Measurements from ENCODE around the gene RRAGC. TPM values are rescaled to one million over a fixed set of nuclear protein-coding genes. Genes with fewer than 3 reads are reported as not detected.

The RRAGC gene
- total and polyA plus RNA-seq, 9 of the 15 experiments (the other 6 are each of a cell fraction or from before 2014, with no cell fraction given): 3.9 to 16.9 (median 10.9) TPM

- no peak for TF ChIP-seq CUX1 (CRISPR knock-in tag; IDR thresholded peaks at IDR 0.05)
- peak; percentile 68 to 74 for TF ChIP-seq MAZ (CRISPR knock-in tag; conservative IDR thresholded peaks at IDR 0.05 in 1 of 2, IDR thresholded peaks at IDR 0.05 in 1 of 2)
- peak; percentile 88 for TF ChIP-seq MXI1 (IDR thresholded peaks at IDR 0.05; ENCODE audit: low read depth, low read length)
- TF ChIP-seq XRCC4 (IDR thresholded peaks at IDR 0.05; ENCODE audit: extremely low read depth, insufficient read depth, insufficient read length): no peak
- TF ChIP-seq SMAD3 (CRISPR knock-in tag; conservative IDR thresholded peaks at IDR 0.05): no peak
- no peak for TF ChIP-seq ZNF785 (CRISPR knock-in tag; IDR thresholded peaks at IDR 0.05)
- TF ChIP-seq RCOR1 (IDR thresholded peaks at IDR 0.05; ENCODE audit: borderline replicate concordance in 1 of 2, low read depth in 2 of 2, low read length in 2 of 2): peak in 1 of 2 experiments; percentile 44; a peak in 1 of 4 replicates
- no peak for TF ChIP-seq TSC22D4 (tag; IDR thresholded peaks at IDR 0.05)
- TF ChIP-seq FOXK2 (conservative IDR thresholded peaks at IDR 0.05 in 1 of 2, IDR thresholded peaks at IDR 0.05 in 1 of 2; ENCODE audit: low read depth in 2 of 2): peak; percentile 68 to 86
- TF ChIP-seq ZNF143 (CRISPR knock-in tag; IDR thresholded peaks at IDR 0.05): no peak
- no peak for TF ChIP-seq RERE (CRISPR knock-in tag; IDR thresholded peaks at IDR 0.05; ENCODE audit: borderline replicate concordance)
- TF ChIP-seq NFYB (IDR thresholded peaks at IDR 0.05; ENCODE audit: extremely low read depth, insufficient read length): no peak
- no peak for TF ChIP-seq NFATC3 (IDR thresholded peaks at IDR 0.05)
- no peak for TF ChIP-seq PURB (CRISPR knock-in tag; IDR thresholded peaks at IDR 0.05; ENCODE audit: low read depth)
- no peak for TF ChIP-seq NFE2L1 (tag; IDR thresholded peaks at IDR 0.05; ENCODE audit: borderline replicate concordance, low read depth)
- TF ChIP-seq SP2 (IDR thresholded peaks at IDR 0.05; ENCODE audit: extremely low read depth, low read depth, low read length, poor library complexity, severe bottlenecking): peak; percentile 28
Measured at GRCh38 chr1:38873027-38873969, 13.7 kb upstream of the RRAGC start, which contains the start of gene MYCBP (continued).
